UCSD-AML1 (cell line): ENCODE data around the gene KCNJ15.
A peak's percentile ranks its signal among the peaks of the same experiment; 100 is the strongest.

Experiments
- DNase-seq: peaks from one replicate; lab custom pipeline; 2025; ENCODE audit not compliant: unreplicated experiment; lab: John Stamatoyannopoulos, UW

KCNJ15 gene

DNA sequence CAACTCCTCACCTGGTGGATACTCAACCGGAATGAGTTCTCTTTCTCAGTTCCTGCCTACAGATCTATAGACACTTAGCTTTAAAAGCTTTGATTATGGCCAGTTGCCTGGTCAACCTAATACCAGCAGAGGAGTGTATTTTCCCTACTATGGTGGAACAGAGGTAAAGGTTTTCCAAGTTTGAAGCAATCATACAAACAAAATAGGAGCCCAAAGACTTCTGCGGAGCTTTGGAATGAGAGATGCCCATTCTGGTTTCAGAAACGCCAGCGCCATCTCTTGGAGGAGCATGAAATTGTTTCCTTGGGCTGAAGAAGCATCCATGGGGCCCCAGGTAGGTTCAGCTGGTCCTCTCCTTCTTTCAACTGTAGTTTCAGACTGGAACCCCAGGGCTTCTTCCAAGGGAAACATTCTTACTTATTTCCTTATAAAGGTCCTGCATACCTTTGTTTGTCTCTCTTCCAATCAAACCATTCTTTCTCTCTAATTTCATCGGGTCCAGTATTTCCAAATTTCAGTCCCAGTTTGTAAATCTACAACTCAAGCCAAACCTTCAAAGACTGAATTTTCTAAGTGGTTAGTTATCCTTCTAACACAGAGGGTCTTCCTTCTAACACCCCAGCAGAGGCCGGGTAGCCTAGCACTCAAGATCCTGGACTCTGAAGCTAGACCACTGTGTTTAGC, 95.9 kb downstream of the KCNJ15 start:
- peak; percentile 41 for DNase-seq

DNA sequence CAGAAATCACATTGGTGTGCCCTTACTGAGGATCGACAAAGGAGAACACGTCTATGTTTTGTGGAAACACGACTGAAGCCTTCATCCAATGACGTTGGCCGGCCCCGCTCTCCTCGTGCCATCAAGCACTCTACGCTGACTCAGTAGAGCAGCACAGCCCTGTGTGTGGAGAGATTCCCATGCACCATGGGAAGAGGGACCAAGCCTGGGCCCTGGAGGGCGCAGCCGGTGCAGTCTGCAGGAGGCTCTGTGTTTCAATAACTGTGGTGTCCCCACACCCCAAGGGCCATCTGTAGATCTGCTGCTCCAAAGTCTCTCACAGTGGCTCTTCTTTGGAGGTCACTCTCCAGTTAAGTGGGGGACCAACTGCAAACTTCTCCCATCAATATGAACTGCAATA, 97.4 kb downstream of the KCNJ15 start:
- no peak for DNase-seq

DNA sequence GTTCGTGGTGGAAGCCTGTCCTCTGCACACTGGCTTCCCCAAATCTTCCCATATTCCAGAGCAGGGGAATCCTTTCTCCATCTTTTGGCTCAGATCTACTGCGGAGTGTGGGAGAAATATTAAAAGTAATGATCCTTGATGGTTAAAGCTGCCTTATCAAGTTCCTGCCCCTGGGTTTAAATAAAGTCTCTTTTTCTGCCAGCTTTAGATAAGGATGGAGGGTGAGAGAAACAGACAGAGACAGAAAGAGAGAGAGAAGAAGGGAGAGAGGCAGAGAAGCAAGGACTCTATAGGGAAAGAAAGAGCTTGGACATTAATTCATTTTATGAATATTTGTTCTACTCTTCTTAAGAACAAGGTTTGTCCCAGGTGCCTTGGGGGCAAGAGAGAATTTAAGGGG, 98.0 kb downstream of the KCNJ15 start:
- DNase-seq: no peak

DNA sequence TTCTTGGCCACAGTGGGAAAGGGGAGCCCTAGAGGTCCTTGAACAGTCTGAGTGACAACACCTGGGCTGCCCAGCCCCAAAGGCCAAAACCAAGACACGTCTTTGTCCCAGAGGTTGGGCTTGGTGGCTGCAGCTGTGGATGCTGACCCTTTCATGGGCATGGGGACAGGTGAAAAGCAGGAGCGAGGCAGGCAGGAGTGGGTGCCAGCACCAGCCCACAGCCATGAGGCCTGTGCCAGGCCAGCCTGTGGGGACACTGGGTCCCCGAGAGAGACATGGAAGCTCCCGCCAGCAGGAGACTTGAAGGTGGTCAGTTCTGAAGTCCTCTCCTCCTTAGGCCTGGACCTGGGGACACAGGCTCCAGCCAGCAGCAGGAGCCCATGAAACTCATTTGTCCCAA, 98.6 kb downstream of the KCNJ15 start:
- no peak for DNase-seq

DNA sequence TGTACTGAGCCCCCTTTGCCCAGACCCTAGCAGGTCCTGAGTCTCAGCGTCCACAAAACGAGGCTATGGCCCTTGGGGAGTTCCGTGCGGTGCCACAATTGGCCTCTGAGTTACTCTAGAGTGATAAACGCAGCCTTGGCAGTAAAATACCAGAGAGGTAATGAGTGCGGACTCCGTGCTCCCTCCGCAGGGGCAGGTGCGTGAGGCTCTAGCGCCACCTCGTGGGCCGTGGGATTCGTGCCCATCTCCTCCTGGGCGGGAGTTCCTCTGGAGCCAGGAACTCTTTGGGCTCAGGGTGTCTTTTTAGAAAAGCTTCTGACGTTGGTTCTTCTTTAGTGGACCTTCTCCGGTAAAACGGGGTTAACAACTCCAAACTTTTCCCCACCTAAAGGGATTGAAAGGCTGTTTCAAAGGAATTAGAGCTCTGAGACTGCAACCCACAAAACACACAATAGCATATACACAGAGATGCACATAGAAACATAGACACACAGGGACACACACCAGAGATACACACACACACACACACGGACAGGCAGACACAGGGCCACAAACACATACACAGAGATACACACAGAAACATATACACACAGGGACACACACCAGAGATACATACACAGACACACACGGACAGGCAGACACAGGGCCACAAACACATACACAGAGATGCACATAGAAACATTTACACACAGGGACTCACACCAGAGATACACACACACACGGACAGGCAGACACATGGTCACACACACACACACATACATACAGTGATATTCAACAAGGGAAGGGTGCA, 99.4 kb downstream of the KCNJ15 start:
- DNase-seq: peak; percentile 82
